GM12891 (cell line): ENCODE results near the gene CSH2.
A peak's percentile ranks its signal among the peaks of the same experiment; 100 is the strongest.

ENCODE experiments used
- POLR2A ChIP-seq: IDR thresholded peaks from 2 replicates; pipeline ENCODE4 v1.6.1; 2011; ENCODE audit warnings: low read depth, low read length, control low read depth
- POLR2AphosphoS5 ChIP-seq: IDR thresholded peaks from 2 replicates; pipeline ENCODE4 v1.6.1; 2011; ENCODE audit warnings: low read depth, low read length, control low read depth

DNA sequence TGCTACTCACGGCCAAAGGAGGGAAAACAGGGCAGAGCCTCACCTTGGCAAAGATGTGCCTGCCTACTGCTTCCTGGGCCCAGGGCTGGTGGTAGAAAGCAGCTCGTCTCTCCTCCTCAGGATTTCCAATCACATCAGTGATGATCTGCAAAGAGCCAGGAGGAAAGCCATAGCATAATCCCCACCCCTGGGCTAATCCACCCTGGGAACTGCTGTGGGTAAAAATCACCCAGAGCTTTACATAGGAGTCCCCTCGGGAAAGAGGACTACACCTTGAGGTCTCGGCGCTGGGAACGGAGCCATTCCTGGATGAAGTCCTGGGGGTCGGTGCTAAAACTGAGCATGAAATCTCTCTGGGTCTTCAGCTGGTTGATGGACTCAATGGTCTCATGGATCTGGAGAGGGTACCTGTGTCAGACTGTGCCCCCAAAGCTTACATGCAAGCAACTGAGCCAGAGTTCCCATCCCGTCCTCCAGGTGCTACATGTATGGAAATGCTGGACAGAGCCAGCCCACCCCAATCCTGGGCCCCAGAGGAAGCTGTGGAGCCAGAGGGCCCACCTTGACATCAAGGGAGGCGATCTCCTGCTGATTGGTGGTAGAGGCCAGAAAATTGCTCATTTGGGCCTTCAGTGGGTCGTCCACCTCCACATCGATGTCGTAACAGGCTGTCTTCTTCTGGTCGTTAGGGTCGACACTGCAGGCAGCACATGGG lies 40.3 kb downstream of the CSH2 start:
- no peak for TF ChIP-seq POLR2AphosphoS5
- TF ChIP-seq POLR2A: peak; percentile 34; the same call in 1 of the 2 replicates
